Esophagus muscularis mucosa (tissue), 4 donors: ENCODE data around the gene KIFAP3.

Experiments used
- CTCF ChIP-seq, 3 experiments: fragments of 200-600 bp in 2 of 3; fragments of 450-650 bp in 1 of 3; sonication (generic) in 2 of 3; IDR thresholded peaks; one replicate each; pipeline ENCODE4 v1.5.1; 2017 to 2019; ENCODE audit warnings: antibody characterized with exemption in 3 of 3, mild to moderate bottlenecking in 2 of 3, moderate library complexity in 1 of 3
- EP300 ChIP-seq: sonication (generic); formaldehyde crosslinking; IDR thresholded peaks from one replicate; pipeline ENCODE4 v1.6.1; 2017; ENCODE audit warnings: antibody characterized with exemption
- POLR2A ChIP-seq: fragments of 450-650 bp; IDR thresholded peaks from one replicate; pipeline ENCODE4 v1.6.1; 2017; ENCODE audit warnings: antibody characterized with exemption, moderate library complexity, mild to moderate bottlenecking, low read depth
- POLR2AphosphoS5 ChIP-seq, 2 donors: sonication (generic); formaldehyde crosslinking; IDR thresholded peaks; one replicate each; pipeline ENCODE4 v1.6.1; 2017; ENCODE audit warnings: antibody characterized with exemption in 2 of 2

DNA sequence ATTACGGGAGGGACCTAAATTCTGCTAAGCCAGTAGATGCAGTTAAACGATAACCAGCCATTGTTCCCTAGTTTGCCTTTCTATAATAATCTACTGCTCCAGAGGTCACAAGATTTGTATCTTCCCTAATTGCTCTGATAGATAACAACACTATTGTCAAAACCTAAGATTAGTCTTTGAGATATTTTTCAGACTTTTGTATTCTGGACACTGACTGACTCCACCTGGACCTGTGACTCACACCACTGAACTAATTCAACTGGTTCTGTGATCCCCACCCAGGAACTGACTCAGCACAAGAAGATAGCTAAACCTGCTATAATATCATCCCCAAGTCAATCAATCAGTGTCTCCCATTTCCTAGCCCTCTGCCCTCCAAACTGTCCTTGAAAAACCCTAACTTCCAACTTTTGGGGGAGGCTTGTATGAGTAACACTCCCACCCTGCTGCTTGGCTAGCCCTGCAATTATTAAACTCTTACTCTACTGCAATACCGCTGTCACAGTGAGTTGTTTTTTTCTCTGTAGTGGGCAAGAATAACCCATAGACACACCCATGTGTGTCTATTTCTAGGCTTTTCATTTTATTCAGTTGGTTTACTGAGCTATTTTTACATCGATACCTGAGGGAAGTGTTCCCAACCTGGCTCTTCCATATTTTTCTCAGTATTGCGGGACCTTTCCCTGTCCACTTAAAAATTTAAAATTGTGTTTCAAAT is 11.2 kb downstream of the KIFAP3 start:
- TF ChIP-seq CTCF (IDR thresholded peaks at IDR 0.05) = no peak
- no peak for TF ChIP-seq EP300
- no peak for TF ChIP-seq POLR2A
- no peak for TF ChIP-seq POLR2AphosphoS5 (IDR thresholded peaks at IDR 0.05)
